ENCODE measurements around the gene CRIM1.
"Not testable (repeated sequence)": the region's sequence is repeated elsewhere in the genome, so short reads cannot be mapped to it uniquely, and the experiment has no call there.

CRIM1 gene

DNA sequence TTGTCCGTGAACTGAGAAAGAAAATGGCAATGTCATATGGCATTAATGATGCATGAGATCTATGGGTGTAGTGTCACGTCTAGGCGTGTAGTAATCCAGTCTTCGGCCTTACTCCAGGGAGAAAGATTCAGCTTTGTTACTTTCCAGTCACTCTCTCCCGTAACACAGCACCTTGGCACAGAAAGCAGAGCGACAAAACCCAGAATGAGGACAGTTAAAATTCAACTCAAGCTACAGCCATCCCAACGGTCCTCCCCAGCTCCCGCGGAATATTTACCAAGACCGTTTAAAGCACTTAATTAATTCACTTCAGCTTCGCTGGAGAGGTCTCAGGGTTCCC lies 797 bp upstream of the CRIM1 start:
- FAIRE-seq: no peak

GRCh38 chr2:36355890-36356297 lies 316 bp downstream of the CRIM1 start:
- FAIRE-seq: no peak

- no peak for FAIRE-seq
Measured at GRCh38 chr2:36356298-36356989, 866 bp downstream of the CRIM1 start.

- FAIRE-seq: no peak
Measured at GRCh38 chr2:36356990-36357846, 1.6 kb downstream of the CRIM1 start.

- FAIRE-seq: no peak
Measured at GRCh38 chr2:36357847-36358659, 2.5 kb downstream of the CRIM1 start.

GRCh38 chr2:36359067-36359466 lies 3.5 kb downstream of the CRIM1 start:
- peak; percentile 24 for FAIRE-seq

DNA sequence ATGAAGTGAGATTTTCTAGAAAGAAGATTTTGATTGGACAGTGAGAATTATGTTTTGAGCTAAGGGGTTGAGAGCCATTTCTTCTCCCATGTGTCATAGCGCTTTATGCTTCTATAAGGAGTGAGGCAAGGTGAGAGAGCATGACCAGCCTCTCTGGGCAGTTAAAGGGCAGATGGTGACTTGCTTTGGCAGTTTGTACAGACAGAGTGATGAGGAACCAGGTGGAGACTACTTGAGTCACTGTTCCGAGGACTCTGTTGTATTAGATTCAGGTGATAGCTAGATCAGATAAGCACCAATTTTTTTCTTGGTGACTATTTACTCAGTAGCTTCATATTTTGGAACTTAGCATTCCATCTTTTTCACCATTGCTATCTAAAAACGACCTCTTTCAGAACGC lies 4.5 kb downstream of the CRIM1 start:
- FAIRE-seq: no peak

- FAIRE-seq: no peak
Measured at GRCh38 chr2:36360834-36361233, 5.3 kb downstream of the CRIM1 start.

DNA sequence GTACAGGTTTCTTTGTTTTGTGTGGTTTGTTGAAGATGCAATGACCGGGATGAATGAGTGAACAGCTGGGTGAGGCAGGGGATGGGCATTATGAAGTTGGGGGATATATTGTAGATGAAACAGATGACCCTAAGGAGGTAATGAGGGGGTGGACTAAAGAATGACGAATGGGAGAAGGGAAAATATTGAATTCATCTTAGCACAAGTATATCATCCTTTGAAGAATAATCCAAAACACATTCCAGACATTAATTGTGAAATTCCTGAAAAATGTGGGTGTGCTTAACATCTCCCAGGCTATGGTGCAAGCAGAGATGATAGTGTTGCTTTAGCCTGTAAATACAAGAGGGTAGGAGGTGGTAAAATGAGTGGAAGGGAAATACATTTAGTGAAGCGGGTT lies 5.8 kb downstream of the CRIM1 start:
- FAIRE-seq: no peak

GRCh38 chr2:36362291-36362690 lies 6.7 kb downstream of the CRIM1 start:
- no peak for FAIRE-seq

GRCh38 chr2:36363085-36363484 lies 7.5 kb downstream of the CRIM1 start:
- not testable (repeated sequence) for FAIRE-seq

- no peak for FAIRE-seq
Measured at GRCh38 chr2:36366491-36367120, 11.0 kb downstream of the CRIM1 start.

- FAIRE-seq: no peak
Measured at GRCh38 chr2:36367486-36367885, 11.9 kb downstream of the CRIM1 start.

DNA sequence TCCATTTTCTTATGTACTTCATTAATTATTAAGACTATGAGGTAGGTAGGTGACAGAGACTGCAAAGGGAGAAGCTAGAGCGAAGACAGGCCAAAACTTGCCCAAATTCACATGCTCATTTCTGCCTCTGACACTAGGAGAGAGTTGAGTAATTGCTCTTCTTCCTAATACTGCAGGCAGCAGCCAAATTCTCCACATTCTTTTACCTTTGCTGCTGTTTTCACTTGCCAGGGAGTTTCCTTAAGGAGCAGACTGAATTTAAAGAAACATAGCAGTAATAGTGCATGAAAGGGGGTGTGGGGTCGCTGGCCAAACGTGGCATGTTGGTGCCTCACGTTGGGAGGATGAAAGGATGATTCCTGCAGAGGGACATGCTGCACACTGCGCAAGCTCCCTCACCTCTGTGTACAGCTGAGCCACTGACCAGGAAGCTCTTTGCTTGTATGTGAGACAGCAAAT lies 12.3 kb downstream of the CRIM1 start:
- no peak for FAIRE-seq

DNA sequence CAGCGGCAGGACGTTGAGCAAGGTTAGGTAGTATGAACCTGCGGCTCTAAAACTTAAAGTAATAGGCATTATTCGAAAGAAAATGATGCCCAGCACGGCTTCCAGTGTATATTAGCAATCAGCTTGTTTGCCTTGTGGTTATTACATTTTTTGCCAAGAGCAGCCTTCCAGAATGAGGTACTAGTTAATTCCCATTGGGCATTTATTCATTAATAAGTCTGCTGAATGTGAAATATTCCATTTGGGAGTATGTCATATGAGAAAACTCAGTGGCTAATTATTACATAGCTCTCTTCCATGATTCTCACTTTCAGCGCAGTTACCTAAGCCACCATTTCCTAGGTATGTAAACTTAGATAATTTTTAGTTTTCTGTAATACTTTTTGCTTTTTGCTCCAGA lies 12.9 kb downstream of the CRIM1 start:
- no peak for FAIRE-seq

GRCh38 chr2:36369163-36369562 lies 13.6 kb downstream of the CRIM1 start:
- no peak for FAIRE-seq

- FAIRE-seq: no peak
Measured at GRCh38 chr2:36369716-36370115, 14.1 kb downstream of the CRIM1 start.

- FAIRE-seq: no peak
Measured at GRCh38 chr2:36370281-36370680, 14.7 kb downstream of the CRIM1 start.

DNA sequence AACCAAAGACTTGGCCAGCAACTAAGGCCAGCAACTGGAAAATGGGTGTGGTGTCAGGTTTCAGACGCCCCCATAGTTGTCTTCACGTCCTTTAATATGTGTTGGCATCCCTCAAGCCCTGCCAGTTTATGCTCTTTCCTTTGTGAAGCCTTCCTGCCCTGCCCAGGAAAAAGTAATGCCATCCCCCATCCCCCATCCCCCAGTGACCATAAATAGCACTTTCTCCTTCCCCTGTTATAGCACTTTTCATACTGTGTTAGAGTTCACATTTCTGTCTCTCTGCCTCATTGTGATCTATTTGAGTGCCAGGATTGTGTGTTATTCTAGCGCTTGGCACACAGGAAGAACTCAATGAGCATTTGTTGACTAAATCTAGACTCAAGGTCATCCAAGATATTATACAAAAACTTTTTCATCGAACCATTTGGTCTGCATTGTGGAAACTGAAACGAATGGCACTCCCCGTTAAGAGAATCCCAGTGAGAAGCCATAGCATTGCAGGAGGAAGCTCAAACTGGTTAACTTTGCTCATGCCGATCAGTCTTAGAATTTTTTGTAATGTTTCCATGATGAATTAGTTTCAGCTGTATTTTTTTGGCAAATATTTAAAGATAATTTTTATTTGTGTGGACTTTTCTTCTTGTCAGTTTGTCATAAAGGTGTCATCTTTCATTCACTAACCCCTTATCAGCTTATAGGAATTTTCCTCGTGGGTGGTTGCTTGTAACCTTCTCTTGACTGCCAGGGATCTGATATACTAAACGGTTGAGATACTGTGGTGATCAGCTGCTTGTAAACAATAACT lies 15.7 kb downstream of the CRIM1 start:
- no peak for FAIRE-seq

DNA sequence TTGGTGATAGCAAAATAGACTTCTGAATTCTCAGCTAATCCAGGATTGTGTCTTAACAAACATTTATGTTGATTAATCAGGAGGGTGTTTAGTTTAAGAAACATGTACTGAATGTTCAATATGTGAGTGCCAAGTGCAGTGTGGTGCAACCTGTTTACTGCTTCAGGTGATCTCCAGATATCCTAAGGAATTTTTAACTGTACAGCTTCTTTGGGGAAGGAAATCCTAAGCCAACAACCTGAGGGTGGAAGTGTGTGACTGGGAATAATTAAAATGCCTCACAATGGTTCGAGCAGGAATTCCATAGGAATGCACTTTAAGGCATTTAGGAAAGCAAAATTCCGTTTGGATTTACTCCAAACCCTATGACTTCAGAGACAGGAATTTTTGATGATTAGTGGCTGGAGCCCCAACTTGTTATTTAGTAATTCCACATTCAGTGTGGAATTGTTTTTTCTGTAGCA lies 16.4 kb downstream of the CRIM1 start:
- FAIRE-seq: no peak

- FAIRE-seq: no peak
Measured at GRCh38 chr2:36373149-36373926, 17.8 kb downstream of the CRIM1 start.
